Measurements from ENCODE around the gene OLFML2B.

- TF ChIP-seq CTCF (conservative IDR thresholded peaks at IDR 0.05; ENCODE audit: low read depth, low read length) (no peak), RAD21 (IDR thresholded peaks at IDR 0.05; ENCODE audit: low read length) (no peak), POLR2A (IDR thresholded peaks at IDR 0.05; ENCODE audit: low read depth, low read length) (no peak), MAFK (IDR thresholded peaks at IDR 0.05; ENCODE audit: low read depth, low read length) (no peak), ELK1 (IDR thresholded peaks at IDR 0.05; ENCODE audit: borderline replicate concordance, low read depth, low read length) (no peak), MAZ (IDR thresholded peaks at IDR 0.05; ENCODE audit: borderline replicate concordance, low read depth, low read length) (no peak), MXI1 (IDR thresholded peaks at IDR 0.05; ENCODE audit: borderline replicate concordance, low read depth, low read length) (no peak)
Observed at GRCh38 chr1:161954466-161954865, 69.2 kb downstream of the OLFML2B start.

Data from IMR-90 (cell line).